SH-SY5Y (cell line): ENCODE measurements around the gene TRIM47.

Experiments used
- GATA2 ChIP-seq: IDR thresholded peaks from 2 replicates; pipeline ENCODE4 v1.6.1; 2011; ENCODE audit warnings: mild to moderate bottlenecking, low read depth, low read length
- GATA3 ChIP-seq: IDR thresholded peaks from 2 replicates; pipeline ENCODE4 v1.6.1; 2011; ENCODE audit warnings: low read depth, mild to moderate bottlenecking, low read length, moderate library complexity

GRCh38 chr17:75842411-75842810 is 36.0 kb downstream of the TRIM47 start:
- TF ChIP-seq GATA3 (no peak), GATA2 (no peak)
